WTC11 (cell line): Measurements from ENCODE around the gene ITGAV. TPM values are rescaled to one million over a fixed set of nuclear protein-coding genes. Genes with fewer than 3 reads are reported as not detected.

Source experiments
- ATAC-seq: fragments of 200-7000 bp; cut with Tn5 transposase; 2 replicates; pipeline ENCODE4 v1.10.0; 2021; ENCODE audit warnings: mild to moderate bottlenecking, moderate library complexity
- CTCF ChIA-PET: fragments of 300-600 bp; sonication (Branson Sonifier 250); formaldehyde crosslinking; loops from one replicate; lab custom pipeline; 2021; ENCODE audit warnings: antibody characterized with exemption; lab: Charles Lee
- POLR2A ChIA-PET: fragments of 350-600 bp; sonication (Branson Sonifier 250); formaldehyde crosslinking; loops from one replicate; lab custom pipeline; 2021; ENCODE audit warnings: antibody characterized with exemption; lab: Charles Lee
- DNase-seq: peaks from one replicate; pipeline ENCODE4 v3.0.0; 2021; ENCODE audit warnings: low spot score
- H3K27ac Mint-ChIP-seq: 2 replicates; pipeline ENCODE4 v1.8.0; 2021; ENCODE audit warnings: mixed read lengths
- H3K27me3 Mint-ChIP-seq: 2 replicates; pipeline ENCODE4 v1.8.0; 2021; ENCODE audit warnings: low read depth, mild to moderate bottlenecking, moderate library complexity, mixed read lengths
- H3K36me3 Mint-ChIP-seq: 2 replicates; pipeline ENCODE4 v1.8.0; 2021; ENCODE audit warnings: mixed read lengths
- H3K4me1 Mint-ChIP-seq: 2 replicates; pipeline ENCODE4 v1.8.0; 2022; ENCODE audit warnings: mixed read lengths
- H3K4me3 Mint-ChIP-seq: 2 replicates; pipeline ENCODE4 v1.8.0; 2021; ENCODE audit warnings: mild to moderate bottlenecking, moderate library complexity, mixed read lengths
- H3K9me3 Mint-ChIP-seq: 2 replicates; pipeline ENCODE4 v1.8.0; 2021; ENCODE audit warnings: mixed read lengths
- ARID4B ChIP-seq: sonication (generic); formaldehyde crosslinking; IDR thresholded peaks from 2 replicates; pipeline ENCODE4 v1.8.0; 2023; ENCODE audit warnings: missing genetic modification reagents, mild to moderate bottlenecking, borderline replicate concordance
- ATF1 ChIP-seq: sonication (generic); formaldehyde crosslinking; IDR thresholded peaks from 2 replicates; pipeline ENCODE4 v1.8.1; 2023; ENCODE audit warnings: mild to moderate bottlenecking, moderate library complexity, missing genetic modification reagents
- CREM ChIP-seq: sonication (generic); formaldehyde crosslinking; IDR thresholded peaks from 2 replicates; pipeline ENCODE4 v1.8.1; 2022; ENCODE audit warnings: mild to moderate bottlenecking, missing genetic modification reagents, moderate library complexity
- CTCF ChIP-seq: fragments of 200-600 bp; IDR thresholded peaks from 2 replicates; pipeline ENCODE4 v1.8.0; 2022; ENCODE audit warnings: antibody characterized with exemption
- E2F1 ChIP-seq: sonication (generic); formaldehyde crosslinking; IDR thresholded peaks from 2 replicates; pipeline ENCODE4 v1.8.0; 2022; ENCODE audit warnings: mild to moderate bottlenecking, missing genetic modification reagents
- E2F4 ChIP-seq: sonication (generic); formaldehyde crosslinking; IDR thresholded peaks from 2 replicates; pipeline ENCODE4 v1.8.1; 2022; ENCODE audit warnings: low read depth, mild to moderate bottlenecking, moderate library complexity, missing genetic modification reagents, borderline replicate concordance
- ERG ChIP-seq: fragments of 250-450 bp; sonication (Bioruptor Pico); IDR thresholded peaks from 2 replicates; pipeline ENCODE4 v1.8.0; 2021; ENCODE audit warnings: mild to moderate bottlenecking
- GTF2I ChIP-seq: fragments of 250-450 bp; sonication (Bioruptor Pico); conservative IDR thresholded peaks from 2 replicates; pipeline ENCODE4 v1.4.0; 2021; ENCODE audit warnings: mild to moderate bottlenecking
- JAZF1 ChIP-seq: fragments of 250-450 bp; sonication (Bioruptor Pico); IDR thresholded peaks from 2 replicates; pipeline ENCODE4 v1.9.0; 2021; ENCODE audit warnings: moderate library complexity, mild to moderate bottlenecking, inconsistent platforms
- JUN ChIP-seq: sonication (generic); formaldehyde crosslinking; IDR thresholded peaks from 2 replicates; pipeline ENCODE4 v1.8.0; 2023; ENCODE audit warnings: mild to moderate bottlenecking, missing genetic modification reagents
- MAX ChIP-seq: sonication (generic); formaldehyde crosslinking; IDR thresholded peaks from 2 replicates; pipeline ENCODE4 v1.8.0; 2022; ENCODE audit warnings: mild to moderate bottlenecking, missing genetic modification reagents
- NFYB ChIP-seq: sonication (generic); formaldehyde crosslinking; conservative IDR thresholded peaks from 2 replicates; pipeline ENCODE4 v1.8.0; 2022; ENCODE audit warnings: low read depth, missing genetic modification reagents
- NR1H2 ChIP-seq: sonication (generic); formaldehyde crosslinking; IDR thresholded peaks from 2 replicates; pipeline ENCODE4 v1.9.0; 2021; ENCODE audit warnings: mild to moderate bottlenecking, moderate library complexity, missing genetic modification reagents
- NR3C1 ChIP-seq: sonication (generic); formaldehyde crosslinking; conservative IDR thresholded peaks from 2 replicates; pipeline ENCODE4 v1.8.1; 2023; ENCODE audit warnings: low read depth, mild to moderate bottlenecking, missing genetic modification reagents
- SMAD4 ChIP-seq: sonication (generic); formaldehyde crosslinking; IDR thresholded peaks from 2 replicates; pipeline ENCODE4 v1.8.0; 2022; ENCODE audit warnings: mild to moderate bottlenecking, missing genetic modification reagents
- USF1 ChIP-seq: sonication (generic); formaldehyde crosslinking; IDR thresholded peaks from 2 replicates; pipeline ENCODE4 v1.8.0; 2022; ENCODE audit warnings: mild to moderate bottlenecking, missing genetic modification reagents
- ZBTB21 ChIP-seq: sonication (generic); formaldehyde crosslinking; IDR thresholded peaks from 2 replicates; pipeline ENCODE4 v1.8.1; 2023; ENCODE audit warnings: mild to moderate bottlenecking, missing genetic modification reagents, borderline replicate concordance
- ZNF138 ChIP-seq: sonication (generic); formaldehyde crosslinking; conservative IDR thresholded peaks from 2 replicates; pipeline ENCODE4 v1.8.1; 2022; ENCODE audit warnings: mild to moderate bottlenecking, moderate library complexity, missing genetic modification reagents
- total RNA-seq: library from RNA; stranded (reverse); gene quantifications from 3 replicates; pipeline ENCODE4 v1.2.3, GENCODE V29; 2021

The ITGAV gene
- total RNA-seq, 1 experiment from 2014 or later, result 30.0 TPM

GRCh38 chr2:186691231-186691630 is 101.4 kb downstream of the ITGAV start:
- ATAC-seq, result no peak
- POLR2A ChIA-PET, result no interaction called here
- peaks cover 29% of the 10 kb centered on the region for H3K4me1 Mint-ChIP-seq
- peaks cover 18% of the 10 kb centered on the region for H3K9me3 Mint-ChIP-seq
- peaks cover 15% of the 10 kb centered on the region for H3K36me3 Mint-ChIP-seq
- CTCF ChIA-PET, result no interaction called here
- H3K27me3 Mint-ChIP-seq, result no peaks in the 10 kb centered on the region
- H3K27ac Mint-ChIP-seq, result no peak overlapping the region
- TF ChIP-seq ERG (CRISPR knock-in tag), result no peak
- TF ChIP-seq SMAD4 (CRISPR knock-in tag), result no peak
- TF ChIP-seq CTCF, result no peak
- TF ChIP-seq JAZF1 (CRISPR knock-in tag), result no peak
- no peak for TF ChIP-seq JUN (CRISPR knock-in tag)
- TF ChIP-seq USF1 (CRISPR knock-in tag), result no peak
- no peak for TF ChIP-seq CREM
- no peak for TF ChIP-seq NR3C1
- no peak for TF ChIP-seq ZNF138
- TF ChIP-seq NFYB (CRISPR knock-in tag), result no peak
- no peak for TF ChIP-seq E2F1 (CRISPR knock-in tag)
- no peak for TF ChIP-seq GTF2I (CRISPR knock-in tag)
- TF ChIP-seq ATF1 (CRISPR knock-in tag), result no peak
- TF ChIP-seq ARID4B (CRISPR knock-in tag), result no peak
- no peak for TF ChIP-seq NR1H2 (CRISPR knock-in tag)
- TF ChIP-seq E2F4 (CRISPR knock-in tag), result no peak
- TF ChIP-seq ZBTB21 (CRISPR knock-in tag), result no peak
- no peak for TF ChIP-seq MAX (CRISPR knock-in tag)
- DNase-seq, result no peak
- no peak overlapping the region for H3K4me3 Mint-ChIP-seq
